Measurements from ENCODE around the gene BTBD6. TPM values are rescaled to one million over a fixed set of nuclear protein-coding genes. Genes with fewer than 3 reads are reported as not detected.

BTBD6 gene
- total RNA-seq, 4 donors from 2014 or later, result 56.1 to 72.5 (median 69.4) TPM

DNA sequence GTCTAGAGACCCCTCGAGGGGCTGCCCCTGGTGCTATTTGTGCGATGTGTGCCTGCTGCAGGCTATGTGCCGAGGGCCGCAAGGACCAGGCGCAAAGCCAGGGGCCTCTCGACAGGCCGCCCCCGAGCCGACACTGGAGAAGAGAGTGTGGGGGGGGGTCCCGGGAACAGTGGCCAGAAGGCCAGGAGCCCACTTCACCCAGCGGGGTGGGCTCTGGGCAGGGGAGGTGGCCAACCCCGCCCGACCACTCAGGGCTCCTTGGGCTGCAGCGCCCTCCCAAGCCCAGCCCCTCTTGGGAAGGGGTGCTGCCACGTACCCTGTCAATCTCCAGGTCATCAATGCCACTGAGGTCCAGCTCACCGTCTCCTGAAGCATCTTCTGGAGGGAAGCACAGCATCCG, 28.6 kb upstream of the BTBD6 start:
- H3K9me3 ChIP-seq, result no peaks in the 10 kb centered on the region
- H3K4me1 ChIP-seq, result peaks cover 7 to 15% (median 11%) of the 10 kb centered on the region in 4 donors
- no peaks in the 10 kb centered on the region for H3K27me3 ChIP-seq
- H3K27ac ChIP-seq (replicated peaks in 1 of 4), result no peak overlapping the region
- 94% methylated on average over 14 of the region's 17 CpGs for WGBS
- intact Hi-C loops (cut with DNase I), result no loop called here
- TF ChIP-seq EP300 (IDR thresholded peaks at IDR 0.05) (no peak), POLR2A (IDR thresholded peaks at IDR 0.05; ENCODE audit: low read depth) (no peak), POLR2AphosphoS5 (IDR thresholded peaks at IDR 0.05) (no peak)
- TF ChIP-seq, protein P1, sequence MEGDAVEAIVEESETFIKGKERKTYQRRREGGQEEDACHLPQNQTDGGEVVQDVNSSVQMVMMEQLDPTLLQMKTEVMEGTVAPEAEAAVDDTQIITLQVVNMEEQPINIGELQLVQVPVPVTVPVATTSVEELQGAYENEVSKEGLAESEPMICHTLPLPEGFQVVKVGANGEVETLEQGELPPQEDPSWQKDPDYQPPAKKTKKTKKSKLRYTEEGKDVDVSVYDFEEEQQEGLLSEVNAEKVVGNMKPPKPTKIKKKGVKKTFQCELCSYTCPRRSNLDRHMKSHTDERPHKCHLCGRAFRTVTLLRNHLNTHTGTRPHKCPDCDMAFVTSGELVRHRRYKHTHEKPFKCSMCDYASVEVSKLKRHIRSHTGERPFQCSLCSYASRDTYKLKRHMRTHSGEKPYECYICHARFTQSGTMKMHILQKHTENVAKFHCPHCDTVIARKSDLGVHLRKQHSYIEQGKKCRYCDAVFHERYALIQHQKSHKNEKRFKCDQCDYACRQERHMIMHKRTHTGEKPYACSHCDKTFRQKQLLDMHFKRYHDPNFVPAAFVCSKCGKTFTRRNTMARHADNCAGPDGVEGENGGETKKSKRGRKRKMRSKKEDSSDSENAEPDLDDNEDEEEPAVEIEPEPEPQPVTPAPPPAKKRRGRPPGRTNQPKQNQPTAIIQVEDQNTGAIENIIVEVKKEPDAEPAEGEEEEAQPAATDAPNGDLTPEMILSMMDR (IDR thresholded peaks at IDR 0.05), result no peak
- no peak for DNase-seq (ENCODE audit: extremely low spot score)
- H3K36me3 ChIP-seq, result peaks cover 41 to 84% (median 78%) of the 10 kb centered on the region in 4 donors
- H3K4me3 ChIP-seq, result no peak overlapping the region

DNA sequence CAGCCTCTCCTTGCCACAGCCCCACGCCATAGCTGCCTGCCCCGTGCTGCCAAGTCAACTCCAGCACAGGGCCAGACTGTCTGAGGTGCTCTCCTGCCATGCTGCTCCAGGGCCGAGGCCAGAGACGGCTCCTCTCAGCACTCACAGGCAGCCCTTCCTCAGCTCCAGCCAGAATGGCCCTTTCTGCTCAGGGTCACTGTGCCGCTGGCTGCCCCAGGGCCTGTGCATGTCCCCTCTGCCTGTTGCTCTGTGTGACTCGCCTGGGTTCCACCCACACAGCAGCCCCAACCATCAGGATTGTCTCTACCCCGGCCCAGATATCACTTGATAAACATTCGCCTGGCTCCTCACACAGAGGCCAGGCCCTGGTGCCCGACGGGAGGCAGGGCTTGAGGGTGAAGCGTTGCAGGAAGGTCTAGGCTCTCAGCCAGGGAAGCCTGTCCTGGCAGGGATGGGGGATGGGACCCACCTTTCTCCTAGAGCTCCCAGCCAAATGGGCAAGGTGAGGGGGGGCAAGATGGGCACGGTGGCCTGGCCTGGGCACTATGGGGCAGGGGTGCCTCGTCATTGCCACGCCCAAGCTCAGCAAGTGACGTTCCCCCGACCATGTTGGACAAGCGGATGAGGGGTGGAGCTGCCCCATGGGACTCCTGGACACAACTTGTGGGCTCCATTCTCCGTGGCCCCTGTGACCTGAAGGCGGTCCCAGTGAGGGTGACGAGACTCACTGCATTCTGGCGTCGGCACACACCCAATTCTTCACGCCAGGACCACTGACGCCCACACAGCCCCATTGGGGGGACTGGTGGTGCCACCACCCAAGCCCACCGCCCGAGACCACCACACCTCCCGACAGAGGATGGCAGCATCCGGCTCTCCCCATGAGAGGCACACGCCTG, 27.4 kb upstream of the BTBD6 start:
- TF ChIP-seq EP300 (IDR thresholded peaks at IDR 0.05) (no peak), POLR2AphosphoS5 (IDR thresholded peaks at IDR 0.05) (no peak), POLR2A (IDR thresholded peaks at IDR 0.05; ENCODE audit: low read depth) (no peak)
- TF ChIP-seq, protein P1 (IDR thresholded peaks at IDR 0.05), result no peak
- Histone ChIP-seq H3K4me1 (peaks cover 7 to 14% (median 11%) of the 10 kb centered on the region in 4 donors), H3K27me3 (no peaks in the 10 kb centered on the region), H3K9me3 (no peaks in the 10 kb centered on the region), H3K27ac (replicated peaks in 1 of 4) (peak overlapping the region in 2 of 4 donors; percentile 5 to 42), H3K4me3 (no peak overlapping the region), H3K36me3 (peaks cover 43 to 93% (median 88%) of the 10 kb centered on the region in 4 donors)
- no peak for DNase-seq (ENCODE audit: extremely low spot score)
- intact Hi-C loops (cut with DNase I), result no loop called here
- WGBS, result 91% methylated on average over 14 of the region's 29 CpGs

DNA sequence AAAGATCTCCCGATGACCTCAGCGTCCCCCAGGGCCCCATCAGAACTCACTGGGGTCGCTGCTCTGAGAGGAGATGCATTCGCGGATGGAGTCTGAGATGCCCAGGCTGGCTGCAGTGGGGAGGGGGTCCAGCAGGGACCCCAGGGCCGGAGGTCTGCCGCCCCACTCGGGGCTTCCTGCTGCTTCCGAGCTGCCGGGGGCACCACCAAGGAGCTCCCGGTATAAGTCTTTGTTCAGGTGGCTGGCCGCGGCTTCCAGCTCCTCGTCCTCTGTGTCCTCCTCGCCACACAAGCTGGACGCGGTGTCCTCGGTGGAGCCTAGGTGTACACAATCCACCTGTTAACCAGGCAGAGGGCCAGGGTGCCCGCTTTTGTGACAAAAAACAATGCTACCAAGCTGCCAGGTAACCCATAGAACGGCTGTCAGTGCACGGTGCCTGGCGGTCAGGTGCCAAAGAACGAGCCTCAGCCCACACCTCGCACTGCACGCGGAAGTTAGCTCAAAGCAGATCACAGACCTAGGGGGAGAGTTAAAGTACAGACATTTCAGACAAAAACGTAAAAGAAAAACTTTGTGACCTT, 26.6 kb upstream of the BTBD6 start:
- TF ChIP-seq EP300 (IDR thresholded peaks at IDR 0.05) (no peak), POLR2AphosphoS5 (IDR thresholded peaks at IDR 0.05) (no peak), POLR2A (IDR thresholded peaks at IDR 0.05; ENCODE audit: low read depth) (no peak)
- TF ChIP-seq, protein P1 (IDR thresholded peaks at IDR 0.05), result no peak
- intact Hi-C loops (cut with DNase I), result no loop called here
- no peak for DNase-seq (ENCODE audit: extremely low spot score)
- no peak overlapping the region for H3K4me3 ChIP-seq
- peaks cover 49 to 94% (median 89%) of the 10 kb centered on the region in 4 donors for H3K36me3 ChIP-seq
- no peaks in the 10 kb centered on the region for H3K27me3 ChIP-seq
- WGBS, result 94% methylated on average over 15 of the region's 27 CpGs
- H3K27ac ChIP-seq (replicated peaks in 1 of 4), result peak overlapping the region in 1 of 4 donors; percentile 42
- no peaks in the 10 kb centered on the region for H3K9me3 ChIP-seq
- peaks cover 7 to 14% (median 11%) of the 10 kb centered on the region in 4 donors for H3K4me1 ChIP-seq

DNA sequence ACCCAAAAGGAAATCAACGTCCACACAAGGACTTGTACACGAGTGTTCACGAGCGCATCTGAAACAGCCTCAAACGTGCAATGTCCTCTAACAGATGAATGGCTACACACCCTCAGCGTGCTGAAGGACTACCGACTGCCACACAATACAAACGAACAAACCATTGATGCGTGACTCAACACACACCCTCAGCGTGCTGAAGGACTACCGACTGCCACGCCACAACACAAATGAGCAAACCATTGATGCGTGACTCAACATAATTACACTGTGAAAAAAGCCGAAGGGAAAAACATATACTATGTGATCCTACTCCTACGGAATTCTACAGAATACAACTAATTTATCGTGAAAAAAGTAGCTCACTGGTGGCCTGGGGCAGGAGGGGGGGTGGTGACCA, 25.1 kb upstream of the BTBD6 start:
- H3K27ac ChIP-seq (replicated peaks in 1 of 4), result no peak overlapping the region
- intact Hi-C loops (cut with DNase I), result no loop called here
- TF ChIP-seq POLR2A (IDR thresholded peaks at IDR 0.05; ENCODE audit: low read depth), result no peak
- no peak for TF ChIP-seq EP300 (IDR thresholded peaks at IDR 0.05)
- TF ChIP-seq POLR2AphosphoS5 (IDR thresholded peaks at IDR 0.05), result no peak
- TF ChIP-seq, protein P1 (IDR thresholded peaks at IDR 0.05), result no peak
- peaks cover 7 to 14% (median 11%) of the 10 kb centered on the region in 4 donors for H3K4me1 ChIP-seq
- peaks cover 40 to 92% (median 77%) of the 10 kb centered on the region in 4 donors for H3K36me3 ChIP-seq
- 93% methylated on average over 16 of the region's 16 CpGs for WGBS
- no peak overlapping the region for H3K4me3 ChIP-seq
- H3K9me3 ChIP-seq, result no peaks in the 10 kb centered on the region
- no peaks in the 10 kb centered on the region for H3K27me3 ChIP-seq
- no peak for DNase-seq (ENCODE audit: extremely low spot score)

Measured in esophagus muscularis mucosa (tissue), 4 donors.